Activated T-helper 17 cell treated with anti-CD3 and anti-CD28 coated beads, Interleukin-2, amount 50 U/mL, for 72 hours (primary cell): ENCODE data around the gene LRRC8A. TPM values are rescaled to one million over a fixed set of nuclear protein-coding genes. Genes with fewer than 3 reads are reported as not detected.

ENCODE experiments used
- ATAC-seq: fragments of 150-1000 bp; cut with Tn5 transposase; replicated peaks from 2 replicates; pipeline ENCODE4 v1.10.0; 2021; ENCODE audit warnings: mild to moderate bottlenecking, moderate library complexity
- H3K27ac Mint-ChIP-seq: one replicate; pipeline ENCODE4 v1.8.0; 2022; ENCODE audit warnings: mixed read lengths
- H3K27me3 Mint-ChIP-seq: one replicate; pipeline ENCODE4 v1.8.0; 2022; ENCODE audit warnings: mixed read lengths
- H3K36me3 Mint-ChIP-seq: one replicate; pipeline ENCODE4 v1.8.0; 2022; ENCODE audit warnings: low read depth, mild to moderate bottlenecking, mixed read lengths
- H3K4me1 Mint-ChIP-seq: one replicate; pipeline ENCODE4 v1.8.0; 2022; ENCODE audit warnings: mixed read lengths
- H3K4me3 Mint-ChIP-seq: one replicate; pipeline ENCODE4 v1.8.0; 2022; ENCODE audit warnings: mild to moderate bottlenecking, mixed read lengths
- H3K9me3 Mint-ChIP-seq: one replicate; pipeline ENCODE4 v1.8.0; 2022; ENCODE audit warnings: mixed read lengths
- total RNA-seq, 2 donors: library from RNA; stranded (reverse); gene quantifications; one replicate each; pipeline ENCODE4 v1.2.3, GENCODE V29; 2022

Gene LRRC8A
- total RNA-seq, 2 donors from 2014 or later, result 19.3 to 24.5 TPM

DNA sequence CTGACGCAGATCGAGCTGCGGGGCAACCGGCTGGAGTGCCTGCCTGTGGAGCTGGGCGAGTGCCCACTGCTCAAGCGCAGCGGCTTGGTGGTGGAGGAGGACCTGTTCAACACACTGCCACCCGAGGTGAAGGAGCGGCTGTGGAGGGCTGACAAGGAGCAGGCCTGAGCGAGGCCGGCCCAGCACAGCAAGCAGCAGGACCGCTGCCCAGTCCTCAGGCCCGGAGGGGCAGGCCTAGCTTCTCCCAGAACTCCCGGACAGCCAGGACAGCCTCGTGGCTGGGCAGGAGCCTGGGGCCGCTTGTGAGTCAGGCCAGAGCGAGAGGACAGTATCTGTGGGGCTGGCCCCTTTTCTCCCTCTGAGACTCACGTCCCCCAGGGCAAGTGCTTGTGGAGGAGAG lies 34.3 kb downstream of the LRRC8A start:
- H3K36me3 Mint-ChIP-seq, result peaks cover 50% of the 10 kb centered on the region
- ATAC-seq, result no peak
- peaks cover 16% of the 10 kb centered on the region for H3K4me1 Mint-ChIP-seq
- no peak overlapping the region for H3K4me3 Mint-ChIP-seq
- no peaks in the 10 kb centered on the region for H3K27me3 Mint-ChIP-seq
- no peak overlapping the region for H3K27ac Mint-ChIP-seq
- H3K9me3 Mint-ChIP-seq, result no peaks in the 10 kb centered on the region

DNA sequence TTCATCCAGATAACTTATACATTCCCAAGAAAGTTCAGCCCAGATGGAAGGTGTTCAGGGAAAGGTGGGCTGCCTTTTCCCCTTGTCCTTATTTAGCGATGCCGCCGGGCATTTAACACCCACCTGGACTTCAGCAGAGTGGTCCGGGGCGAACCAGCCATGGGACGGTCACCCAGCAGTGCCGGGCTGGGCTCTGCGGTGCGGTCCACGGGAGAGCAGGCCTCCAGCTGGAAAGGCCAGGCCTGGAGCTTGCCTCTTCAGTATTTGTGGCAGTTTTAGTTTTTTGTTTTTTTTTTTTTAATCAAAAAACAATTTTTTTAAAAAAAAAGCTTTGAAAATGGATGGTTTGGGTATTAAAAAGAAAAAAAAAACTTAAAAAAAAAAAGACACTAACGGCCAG lies 34.8 kb downstream of the LRRC8A start:
- H3K4me1 Mint-ChIP-seq, result peaks cover 16% of the 10 kb centered on the region
- H3K9me3 Mint-ChIP-seq, result no peaks in the 10 kb centered on the region
- H3K27me3 Mint-ChIP-seq, result no peaks in the 10 kb centered on the region
- no peak overlapping the region for H3K4me3 Mint-ChIP-seq
- H3K27ac Mint-ChIP-seq, result no peak overlapping the region
- peaks cover 48% of the 10 kb centered on the region for H3K36me3 Mint-ChIP-seq
- ATAC-seq, result no peak

DNA sequence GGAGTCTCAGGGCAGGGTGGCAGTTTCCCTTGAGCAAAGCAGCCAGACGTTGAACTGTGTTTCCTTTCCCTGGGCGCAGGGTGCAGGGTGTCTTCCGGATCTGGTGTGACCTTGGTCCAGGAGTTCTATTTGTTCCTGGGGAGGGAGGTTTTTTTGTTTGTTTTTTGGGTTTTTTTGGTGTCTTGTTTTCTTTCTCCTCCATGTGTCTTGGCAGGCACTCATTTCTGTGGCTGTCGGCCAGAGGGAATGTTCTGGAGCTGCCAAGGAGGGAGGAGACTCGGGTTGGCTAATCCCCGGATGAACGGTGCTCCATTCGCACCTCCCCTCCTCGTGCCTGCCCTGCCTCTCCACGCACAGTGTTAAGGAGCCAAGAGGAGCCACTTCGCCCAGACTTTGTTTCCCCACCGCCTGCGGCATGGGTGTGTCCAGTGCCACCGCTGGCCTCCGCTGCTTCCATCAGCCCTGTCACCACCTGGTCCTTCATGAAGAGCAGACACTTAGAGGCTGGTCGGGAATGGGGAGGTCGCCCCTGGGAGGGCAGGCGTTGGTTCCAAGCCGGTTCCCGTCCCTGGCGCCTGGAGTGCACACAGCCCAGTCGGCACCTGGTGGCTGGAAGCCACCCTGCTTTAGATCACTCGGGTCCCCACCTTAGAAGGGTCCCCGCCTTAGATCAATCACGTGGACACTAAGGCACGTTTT lies 35.4 kb downstream of the LRRC8A start:
- H3K27me3 Mint-ChIP-seq, result no peaks in the 10 kb centered on the region
- peaks cover 14% of the 10 kb centered on the region for H3K4me1 Mint-ChIP-seq
- no peak overlapping the region for H3K27ac Mint-ChIP-seq
- ATAC-seq, result no peak
- H3K36me3 Mint-ChIP-seq, result peaks cover 45% of the 10 kb centered on the region
- H3K9me3 Mint-ChIP-seq, result no peaks in the 10 kb centered on the region
- H3K4me3 Mint-ChIP-seq, result no peak overlapping the region

DNA sequence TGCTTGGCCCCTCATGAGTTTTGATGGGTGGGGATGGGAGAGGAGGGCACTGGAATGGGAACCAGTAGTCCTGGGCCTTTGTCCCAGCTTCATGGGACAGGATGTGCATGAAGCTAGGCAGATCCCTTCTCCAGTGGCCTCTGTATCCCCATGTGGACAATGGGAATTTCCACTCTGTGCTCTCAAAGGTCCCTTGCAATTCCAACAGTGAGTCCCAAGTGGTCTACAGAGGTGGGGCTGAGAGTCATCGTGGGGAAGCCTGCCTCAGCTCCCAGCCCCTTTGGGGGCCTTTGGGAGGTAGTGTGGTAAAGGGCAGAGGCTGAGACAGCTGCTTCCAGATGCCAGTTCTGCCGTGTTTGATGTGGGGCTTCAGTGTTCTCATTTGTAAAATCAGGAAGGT lies 37.0 kb downstream of the LRRC8A start:
- Mint-ChIP-seq H3K36me3 (peaks cover 34% of the 10 kb centered on the region), H3K4me3 (no peak overlapping the region), H3K4me1 (peaks cover 4% of the 10 kb centered on the region), H3K27ac (peak overlapping the region; percentile 70), H3K9me3 (no peaks in the 10 kb centered on the region), H3K27me3 (no peaks in the 10 kb centered on the region)
- ATAC-seq, result no peak

DNA sequence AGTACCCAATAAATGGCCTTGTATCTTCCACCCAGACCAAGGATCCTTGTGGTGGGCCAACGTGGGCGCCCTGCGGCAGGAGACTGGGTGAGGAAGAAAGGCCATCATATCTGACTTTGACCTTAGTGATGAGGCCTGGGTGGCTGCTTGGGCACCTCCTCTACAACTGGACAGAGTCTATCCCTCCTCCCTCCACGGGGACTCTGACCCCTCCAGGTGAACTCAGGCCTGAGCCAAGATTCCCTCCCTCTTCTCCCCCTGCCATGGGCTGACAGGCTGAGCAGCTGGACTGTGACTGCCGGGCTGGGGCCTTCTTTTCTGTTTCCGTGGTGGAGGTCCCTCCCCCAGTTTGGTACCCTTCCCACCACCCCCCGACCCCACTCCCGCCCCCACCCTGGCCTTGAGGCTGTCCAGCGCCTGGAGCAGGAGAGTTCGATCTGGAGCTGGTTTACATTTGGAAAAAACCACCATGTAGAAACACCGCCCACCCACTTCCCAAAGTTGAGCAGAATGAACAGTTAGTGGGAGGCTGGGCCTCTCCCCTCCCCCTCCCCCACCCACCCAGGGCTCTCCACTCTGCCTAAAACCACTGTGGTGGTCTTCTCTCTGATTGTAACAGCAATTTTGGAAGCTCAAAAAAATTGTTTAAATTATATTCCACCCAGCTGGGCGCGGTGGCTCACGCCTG lies 37.6 kb downstream of the LRRC8A start:
- no peak for ATAC-seq
- no peaks in the 10 kb centered on the region for H3K27me3 Mint-ChIP-seq
- H3K9me3 Mint-ChIP-seq, result no peaks in the 10 kb centered on the region
- H3K27ac Mint-ChIP-seq, result peak overlapping the region; percentile 70
- H3K4me1 Mint-ChIP-seq, result peaks cover 4% of the 10 kb centered on the region
- peaks cover 31% of the 10 kb centered on the region for H3K36me3 Mint-ChIP-seq
- no peak overlapping the region for H3K4me3 Mint-ChIP-seq

DNA sequence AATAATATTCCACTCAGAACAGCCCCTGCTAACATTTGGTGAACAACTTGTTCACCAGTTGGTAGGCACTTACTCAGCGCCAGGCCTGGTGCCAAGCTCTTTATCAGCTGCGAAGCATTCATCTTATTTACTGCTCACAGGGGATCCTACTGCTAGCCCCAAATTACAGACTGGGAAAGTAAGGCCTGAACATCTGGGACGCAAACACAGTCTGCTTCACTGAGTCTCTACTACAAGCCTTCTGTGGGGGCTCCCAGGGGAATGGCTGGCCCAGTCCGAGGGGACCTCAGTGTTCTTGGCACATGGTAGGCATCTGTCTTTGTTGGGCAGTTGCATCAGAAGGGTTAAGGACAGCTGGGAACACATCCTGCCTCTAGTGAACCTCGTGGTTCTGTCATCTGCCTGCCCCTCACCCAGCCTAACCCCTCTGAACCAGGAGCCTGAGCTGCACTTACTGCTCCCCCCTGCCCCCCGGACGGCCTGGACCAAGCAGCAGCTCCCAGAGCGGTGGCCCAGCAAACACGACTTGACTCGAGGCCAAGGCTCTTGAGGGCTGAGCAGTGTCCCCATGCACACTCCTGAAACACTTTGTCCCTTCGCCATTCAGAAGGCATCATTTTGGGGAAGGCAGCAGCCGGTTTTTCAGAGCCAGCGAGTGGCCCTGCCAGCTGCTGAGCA lies 38.6 kb downstream of the LRRC8A start, which contains the start of gene PHYHD1:
Gene PHYHD1 (plus strand): TSS at position 602 of the 678 bp plus-strand sequence. CDS start 1,342 bp downstream, outside the sequence.
- ATAC-seq, result no peak
- H3K27me3 Mint-ChIP-seq, result no peaks in the 10 kb centered on the region
- H3K4me1 Mint-ChIP-seq, result peaks cover 4% of the 10 kb centered on the region
- no peaks in the 10 kb centered on the region for H3K9me3 Mint-ChIP-seq
- H3K4me3 Mint-ChIP-seq, result no peak within 1 kb of the TSS
- no peak within 1 kb of the TSS for H3K27ac Mint-ChIP-seq
- peaks cover 25% of the 10 kb centered on the region for H3K36me3 Mint-ChIP-seq

DNA sequence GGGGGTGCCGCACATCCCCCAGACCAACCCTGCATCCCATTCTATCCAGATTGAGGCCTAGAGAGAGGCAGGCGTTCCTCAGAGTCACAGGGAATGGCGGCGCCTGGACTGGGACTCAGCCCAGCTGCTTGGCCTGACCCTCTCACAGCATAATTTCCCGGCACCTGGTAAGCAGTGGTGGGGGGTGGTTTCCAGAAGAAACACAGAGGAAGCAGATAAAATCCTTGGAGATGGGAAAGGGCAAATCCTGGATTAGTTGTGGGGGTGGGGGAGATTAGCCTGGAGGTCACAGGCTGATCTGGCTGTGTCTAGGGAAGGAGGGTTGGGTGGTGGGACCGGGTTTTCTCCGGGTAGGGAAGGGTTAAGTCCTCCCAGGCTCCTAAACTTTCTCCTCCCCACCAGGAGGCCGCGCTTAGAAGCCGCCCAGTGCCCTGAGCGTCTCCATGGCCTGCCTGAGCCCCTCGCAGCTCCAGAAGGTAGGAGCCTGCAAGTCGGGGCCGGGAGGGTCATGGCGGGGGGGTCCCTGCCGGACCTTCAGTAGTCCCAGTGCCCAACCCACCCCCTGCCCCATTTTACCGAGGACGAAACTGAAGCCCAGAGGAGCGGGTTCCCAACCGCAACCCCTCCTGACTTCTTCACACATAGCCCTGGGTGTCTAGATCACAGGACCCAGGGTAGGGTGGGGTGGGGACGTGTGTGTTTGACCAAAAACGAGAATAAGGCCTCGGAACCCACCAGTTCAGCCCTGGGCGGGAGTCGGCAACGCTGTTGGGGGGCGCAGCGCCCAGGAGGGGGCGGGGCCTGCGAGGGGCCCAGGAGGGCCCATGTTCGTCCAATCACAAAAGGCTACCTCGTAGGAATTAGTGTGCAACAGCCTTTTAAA lies 40.2 kb downstream of the LRRC8A start:
- ATAC-seq, result no peak
- Mint-ChIP-seq H3K27ac (no peak overlapping the region), H3K27me3 (no peaks in the 10 kb centered on the region), H3K36me3 (peaks cover 12% of the 10 kb centered on the region), H3K4me3 (no peak overlapping the region), H3K4me1 (peaks cover 9% of the 10 kb centered on the region), H3K9me3 (no peaks in the 10 kb centered on the region)

DNA sequence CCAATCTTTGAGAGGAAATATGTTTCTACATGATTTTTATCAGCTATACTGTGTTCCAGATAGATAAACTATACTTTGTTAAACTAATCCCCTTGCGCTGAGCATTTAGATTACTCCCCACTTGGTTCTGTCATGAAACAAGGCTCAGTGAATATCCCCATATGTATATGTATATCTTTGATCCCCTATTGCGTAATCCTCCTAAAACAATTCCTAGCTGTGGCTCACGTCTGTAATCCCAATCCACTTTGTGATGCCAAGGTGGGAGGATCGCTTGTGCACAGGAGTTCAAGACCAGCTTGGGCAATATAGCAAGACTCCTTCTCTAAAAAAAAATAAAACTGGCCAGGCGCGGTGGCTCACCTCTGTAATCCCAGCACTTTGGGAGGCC lies 41.6 kb downstream of the LRRC8A start:
- Mint-ChIP-seq H3K4me3 (no peak overlapping the region), H3K36me3 (no peaks in the 10 kb centered on the region), H3K4me1 (peaks cover 15% of the 10 kb centered on the region), H3K27ac (no peak overlapping the region), H3K9me3 (no peaks in the 10 kb centered on the region), H3K27me3 (no peaks in the 10 kb centered on the region)
- ATAC-seq, result no peak

DNA sequence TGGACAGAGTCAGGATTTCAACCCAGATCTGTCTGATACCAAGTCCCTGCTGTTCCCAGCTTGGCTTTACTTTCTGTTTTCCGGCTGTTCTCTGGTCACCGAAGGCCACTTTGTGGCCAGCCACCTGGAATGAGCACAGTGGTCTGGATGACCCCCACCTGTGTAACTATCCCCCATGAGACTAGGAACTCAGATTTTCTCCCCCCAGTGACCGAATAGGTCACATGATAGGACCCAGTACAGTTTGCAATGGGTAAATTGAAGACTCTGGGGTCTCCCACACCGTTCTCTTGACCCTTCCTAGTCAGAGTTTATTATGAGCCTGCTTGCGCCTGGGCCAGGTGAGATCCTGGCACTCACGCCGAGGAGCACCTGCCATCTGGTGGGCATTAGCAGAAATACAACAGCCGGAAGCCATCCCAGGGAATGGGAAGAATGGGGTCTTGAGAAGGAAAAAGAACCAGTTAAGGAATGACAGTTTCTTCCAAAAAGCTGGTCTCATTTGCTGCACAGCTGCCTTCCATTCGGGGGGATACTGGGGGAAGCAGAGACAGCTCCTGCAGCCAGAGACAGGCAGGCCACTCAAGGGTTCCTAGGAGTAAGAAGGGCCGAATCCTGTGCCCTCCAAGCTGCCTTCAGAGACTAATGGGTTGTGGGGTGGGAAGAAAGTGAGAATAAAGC lies 45.9 kb downstream of the LRRC8A start:
- peaks cover 11% of the 10 kb centered on the region for H3K4me1 Mint-ChIP-seq
- H3K9me3 Mint-ChIP-seq, result no peaks in the 10 kb centered on the region
- no peaks in the 10 kb centered on the region for H3K27me3 Mint-ChIP-seq
- peak overlapping the region; percentile 76 for H3K27ac Mint-ChIP-seq
- H3K4me3 Mint-ChIP-seq, result no peak overlapping the region
- peak; percentile 87 for ATAC-seq
- H3K36me3 Mint-ChIP-seq, result no peaks in the 10 kb centered on the region

DNA sequence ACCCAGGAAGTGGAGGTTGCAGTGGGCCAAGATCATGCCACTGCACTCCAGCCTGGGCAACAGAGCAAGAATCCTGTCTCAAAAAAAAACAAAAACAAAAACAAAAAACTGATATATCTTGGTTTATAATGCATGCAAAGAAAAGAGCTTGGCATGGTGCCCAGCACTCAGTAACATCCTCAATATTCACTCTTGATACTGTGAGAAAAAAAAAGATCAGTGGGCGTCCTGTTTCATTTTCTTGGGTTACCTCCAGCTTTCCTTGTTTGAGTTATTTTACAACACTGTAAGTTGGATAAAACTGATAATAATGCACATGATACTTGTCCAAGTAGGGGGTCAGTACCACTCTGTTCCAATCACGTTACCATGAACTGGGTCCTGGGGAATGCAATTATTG lies 46.7 kb downstream of the LRRC8A start:
- no peaks in the 10 kb centered on the region for H3K27me3 Mint-ChIP-seq
- no peak overlapping the region for H3K27ac Mint-ChIP-seq
- peaks cover 11% of the 10 kb centered on the region for H3K4me1 Mint-ChIP-seq
- H3K9me3 Mint-ChIP-seq, result no peaks in the 10 kb centered on the region
- H3K36me3 Mint-ChIP-seq, result no peaks in the 10 kb centered on the region
- ATAC-seq, result no peak
- H3K4me3 Mint-ChIP-seq, result no peak overlapping the region

DNA sequence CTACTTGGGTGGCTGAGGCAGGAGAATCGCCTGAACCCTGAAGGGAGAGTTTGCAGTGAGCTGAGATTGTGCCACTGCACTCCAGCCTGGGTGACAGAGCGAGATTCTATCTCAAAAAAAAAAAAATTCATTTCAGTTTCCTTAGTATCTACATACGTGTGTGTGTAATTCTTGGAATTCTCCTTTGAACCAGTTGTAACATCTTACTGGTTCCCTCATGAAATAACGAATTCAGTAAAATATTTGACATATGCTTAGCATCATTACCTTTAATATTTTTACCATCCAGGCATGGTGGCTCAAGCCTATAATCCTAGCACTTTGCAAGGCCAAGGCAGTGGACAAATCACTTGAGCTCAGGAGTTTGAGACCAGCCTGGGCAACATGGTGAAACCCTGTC lies 47.6 kb downstream of the LRRC8A start:
- Mint-ChIP-seq H3K27me3 (no peaks in the 10 kb centered on the region), H3K27ac (no peak overlapping the region), H3K36me3 (no peaks in the 10 kb centered on the region), H3K4me3 (no peak overlapping the region), H3K9me3 (no peaks in the 10 kb centered on the region), H3K4me1 (peaks cover 11% of the 10 kb centered on the region)
- ATAC-seq, result no peak

DNA sequence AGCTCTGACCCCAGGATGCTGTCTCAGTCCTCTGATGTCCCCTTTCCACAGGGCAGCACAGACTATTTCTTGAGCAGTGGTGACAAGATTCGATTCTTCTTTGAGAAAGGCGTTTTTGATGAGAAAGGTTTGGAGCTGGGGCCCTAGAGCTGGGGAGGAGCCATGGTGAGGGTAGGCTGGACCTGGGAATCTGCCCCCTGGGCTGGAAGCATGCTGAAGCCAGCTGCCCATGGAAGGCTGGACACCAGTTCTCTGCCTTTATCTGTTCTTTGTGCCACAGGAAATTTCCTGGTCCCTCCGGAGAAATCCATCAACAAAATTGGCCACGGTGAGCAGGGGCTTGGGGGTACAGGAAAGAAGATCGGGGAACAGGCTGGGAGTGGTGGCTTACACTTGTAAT lies 51.8 kb downstream of the LRRC8A start:
- H3K36me3 Mint-ChIP-seq, result no peaks in the 10 kb centered on the region
- H3K9me3 Mint-ChIP-seq, result no peaks in the 10 kb centered on the region
- no peak for ATAC-seq
- no peak overlapping the region for H3K4me3 Mint-ChIP-seq
- no peak overlapping the region for H3K27ac Mint-ChIP-seq
- H3K27me3 Mint-ChIP-seq, result no peaks in the 10 kb centered on the region
- no peaks in the 10 kb centered on the region for H3K4me1 Mint-ChIP-seq

DNA sequence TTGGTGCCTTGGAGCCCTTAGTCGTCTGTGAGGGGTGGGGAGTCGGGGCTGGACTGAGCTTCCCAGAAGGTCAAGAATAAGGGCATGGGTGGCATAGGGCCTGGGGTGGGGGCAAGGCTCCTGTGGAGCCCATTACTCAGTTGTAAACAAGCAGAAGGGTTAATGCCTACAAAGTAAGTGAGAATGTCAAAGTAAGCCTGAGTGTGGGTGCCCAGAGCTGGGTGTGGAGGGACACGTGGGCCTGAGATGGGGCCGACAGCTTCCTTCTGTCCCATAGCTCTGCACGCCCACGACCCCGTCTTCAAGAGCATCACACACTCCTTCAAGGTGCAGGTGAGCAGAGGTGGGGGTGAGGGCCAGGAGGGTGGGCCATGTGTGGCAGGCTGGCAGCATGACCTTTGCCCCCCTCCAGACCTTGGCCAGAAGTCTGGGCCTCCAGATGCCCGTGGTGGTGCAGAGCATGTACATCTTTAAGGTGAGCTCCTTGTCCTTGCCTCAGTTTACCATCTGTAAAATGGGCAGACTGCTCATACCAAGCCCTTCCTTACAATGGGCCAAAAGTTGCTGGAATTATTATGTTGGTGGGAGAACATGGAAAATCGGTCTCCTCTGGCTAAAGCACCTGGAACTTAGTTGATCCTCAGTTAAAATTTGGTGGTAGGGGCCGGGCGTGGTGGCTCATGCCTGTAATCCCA lies 54.4 kb downstream of the LRRC8A start:
- Mint-ChIP-seq H3K27ac (no peak overlapping the region), H3K36me3 (no peaks in the 10 kb centered on the region), H3K9me3 (no peaks in the 10 kb centered on the region), H3K4me3 (no peak overlapping the region), H3K4me1 (no peaks in the 10 kb centered on the region), H3K27me3 (no peaks in the 10 kb centered on the region)
- no peak for ATAC-seq
